Measurements from ENCODE around the gene OR1I1. TPM values are rescaled to one million over a fixed set of nuclear protein-coding genes. Genes with fewer than 3 reads are reported as not detected.

The OR1I1 gene
- polyA plus RNA-seq, 1 donor from 2014 or later, result not detected

DNA sequence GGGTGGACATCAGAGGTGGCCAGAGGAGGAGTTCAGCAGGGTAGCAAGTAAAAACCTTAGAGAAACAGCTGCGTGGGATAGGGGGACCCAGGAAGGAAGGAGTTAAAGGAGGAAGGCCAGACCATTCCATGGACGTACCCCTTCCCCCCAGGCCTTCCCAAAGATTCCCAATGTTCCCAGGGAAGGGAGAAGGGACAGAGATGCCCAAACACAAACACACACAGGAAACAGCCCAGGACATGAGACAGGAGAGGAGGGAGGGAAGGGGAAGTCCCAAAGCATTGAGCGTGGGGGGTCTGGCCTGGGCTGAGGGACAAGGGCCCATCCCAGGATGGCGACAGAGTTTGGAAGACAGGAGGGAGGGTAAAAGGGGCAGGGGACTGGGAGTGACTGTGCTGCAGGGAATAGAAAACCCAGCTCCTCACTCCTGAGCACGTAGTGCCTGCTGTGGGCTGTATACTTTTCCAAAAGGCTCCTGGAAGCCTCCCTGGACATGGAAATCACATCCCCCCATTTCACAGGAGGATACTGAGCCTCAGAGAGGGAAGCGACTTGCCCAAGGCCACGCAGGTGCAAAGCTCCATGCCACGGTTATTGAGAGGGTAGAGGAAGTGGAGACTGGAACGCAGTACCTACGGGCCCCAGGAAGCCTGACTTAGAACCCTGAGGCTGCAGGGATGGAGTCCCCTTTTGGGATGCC is 26.3 kb downstream of the OR1I1 start:
- H3K4me1 Mint-ChIP-seq, result peaks cover 0 to 7% (median 4%) of the 10 kb centered on the region in 3 donors
- no peak overlapping the region for H3K27ac Mint-ChIP-seq
- H3K36me3 Mint-ChIP-seq, result peaks cover 2% of the 10 kb centered on the region
- H3K4me3 Mint-ChIP-seq, result no peak overlapping the region
- H3K27me3 Mint-ChIP-seq, result peaks cover 28% of the 10 kb centered on the region
- H3K9me3 Mint-ChIP-seq, result peaks cover 9 to 17% (median 10%) of the 10 kb centered on the region in 3 donors

DNA sequence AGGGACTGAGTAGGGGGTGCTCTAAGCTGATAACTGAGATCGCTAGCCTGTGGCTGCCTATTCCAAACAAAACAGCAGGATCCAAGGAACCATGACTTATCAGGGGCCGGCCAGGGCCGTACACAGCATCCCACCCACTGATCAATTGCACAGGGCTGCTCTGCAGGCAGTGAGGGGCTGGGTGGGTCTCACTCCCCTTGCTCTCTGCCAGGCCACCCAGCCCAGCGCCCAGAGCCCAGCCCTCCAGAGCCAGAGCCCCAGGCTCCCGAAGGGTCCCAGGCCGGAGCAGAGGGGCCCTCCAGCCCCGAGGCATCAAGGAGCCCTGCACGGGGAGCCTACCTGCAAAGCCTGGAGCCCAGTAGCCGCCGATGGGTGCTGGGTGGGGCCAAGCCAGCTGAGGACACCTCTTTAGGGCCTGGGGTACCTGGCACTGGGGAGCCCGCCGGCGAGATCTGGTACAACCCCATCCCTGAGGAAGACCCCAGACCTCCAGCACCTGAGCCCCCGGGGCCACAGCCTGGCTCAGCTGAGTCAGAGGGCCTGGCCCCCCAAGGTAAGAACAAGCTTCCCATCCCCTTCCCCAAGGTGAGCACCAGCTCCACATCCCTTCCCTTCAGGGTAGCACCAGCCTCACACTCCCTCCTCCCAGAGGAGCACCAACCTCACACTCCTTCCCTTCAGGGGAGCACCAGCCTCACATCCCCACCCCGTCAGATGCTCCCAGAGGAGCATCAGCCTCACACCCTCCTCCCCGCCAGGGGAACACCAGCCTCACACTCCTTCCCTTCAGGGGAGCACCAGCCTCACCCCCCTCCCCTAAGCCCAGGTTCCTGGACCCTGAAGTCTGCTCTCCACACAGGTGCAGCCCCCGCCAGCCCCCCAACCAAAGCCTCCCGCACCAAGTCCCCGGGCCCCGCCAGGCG is 27.1 kb downstream of the OR1I1 start:
- H3K4me1 Mint-ChIP-seq, result peaks cover 0 to 7% (median 4%) of the 10 kb centered on the region in 3 donors

DNA sequence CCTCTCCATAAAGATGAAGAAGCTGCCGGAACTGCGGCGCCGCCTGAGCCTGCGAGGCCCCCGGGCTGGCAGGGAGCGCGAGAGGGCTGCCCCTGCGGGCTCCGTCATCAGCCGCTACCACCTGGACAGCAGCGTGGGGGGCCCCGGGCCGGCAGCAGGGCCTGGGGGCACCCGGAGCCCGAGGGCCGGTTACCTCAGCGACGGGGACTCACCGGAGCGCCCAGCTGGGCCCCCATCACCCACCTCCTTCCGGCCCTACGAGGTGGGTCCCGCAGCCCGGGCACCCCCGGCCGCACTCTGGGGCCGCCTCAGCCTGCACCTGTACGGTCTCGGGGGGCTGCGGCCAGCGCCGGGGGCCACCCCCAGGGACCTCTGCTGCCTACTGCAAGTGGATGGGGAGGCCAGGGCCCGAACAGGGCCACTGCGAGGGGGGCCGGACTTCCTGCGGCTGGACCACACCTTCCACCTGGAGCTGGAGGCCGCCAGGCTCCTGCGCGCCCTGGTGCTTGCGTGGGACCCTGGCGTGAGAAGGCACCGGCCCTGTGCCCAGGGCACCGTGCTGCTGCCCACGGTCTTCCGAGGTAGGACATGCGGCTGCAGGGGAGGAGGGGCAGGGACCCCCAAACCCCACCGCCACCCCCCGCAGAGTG is 27.9 kb downstream of the OR1I1 start:
- H3K9me3 Mint-ChIP-seq, result peaks cover 0 to 4% (median 2%) of the 10 kb centered on the region in 3 donors
- peaks cover 2% of the 10 kb centered on the region for H3K36me3 Mint-ChIP-seq
- H3K4me3 Mint-ChIP-seq, result no peak overlapping the region
- H3K4me1 Mint-ChIP-seq, result peaks cover 0 to 7% (median 4%) of the 10 kb centered on the region in 3 donors
- H3K27ac Mint-ChIP-seq, result no peak overlapping the region
- H3K27me3 Mint-ChIP-seq, result peaks cover 28% of the 10 kb centered on the region

More for the DNA sequence above, 27.1 kb downstream of the OR1I1 start:
- H3K27ac Mint-ChIP-seq, result no peak overlapping the region
- H3K36me3 Mint-ChIP-seq, result peaks cover 2% of the 10 kb centered on the region
- no peak overlapping the region for H3K4me3 Mint-ChIP-seq
- peaks cover 4 to 12% (median 7%) of the 10 kb centered on the region in 3 donors for H3K9me3 Mint-ChIP-seq
- peaks cover 28% of the 10 kb centered on the region for H3K27me3 Mint-ChIP-seq

DNA sequence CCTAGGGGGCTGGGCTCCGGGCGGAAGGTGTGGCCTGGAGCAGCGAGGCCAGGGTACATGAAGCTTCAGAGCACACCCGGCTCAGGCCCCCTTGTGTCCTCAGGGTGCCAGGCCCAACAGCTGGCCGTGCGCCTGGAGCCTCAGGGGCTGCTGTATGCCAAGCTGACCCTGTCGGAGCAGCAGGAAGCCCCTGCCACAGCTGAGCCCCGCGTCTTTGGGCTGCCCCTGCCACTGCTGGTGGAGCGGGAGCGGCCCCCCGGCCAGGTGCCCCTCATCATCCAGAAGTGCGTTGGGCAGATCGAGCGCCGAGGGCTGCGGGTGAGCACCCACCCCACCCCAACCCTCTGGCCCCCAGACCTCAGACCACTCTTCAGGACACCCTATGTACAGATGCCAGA is 28.4 kb downstream of the OR1I1 start:
- peaks cover 0 to 7% (median 4%) of the 10 kb centered on the region in 3 donors for H3K4me1 Mint-ChIP-seq

DNA sequence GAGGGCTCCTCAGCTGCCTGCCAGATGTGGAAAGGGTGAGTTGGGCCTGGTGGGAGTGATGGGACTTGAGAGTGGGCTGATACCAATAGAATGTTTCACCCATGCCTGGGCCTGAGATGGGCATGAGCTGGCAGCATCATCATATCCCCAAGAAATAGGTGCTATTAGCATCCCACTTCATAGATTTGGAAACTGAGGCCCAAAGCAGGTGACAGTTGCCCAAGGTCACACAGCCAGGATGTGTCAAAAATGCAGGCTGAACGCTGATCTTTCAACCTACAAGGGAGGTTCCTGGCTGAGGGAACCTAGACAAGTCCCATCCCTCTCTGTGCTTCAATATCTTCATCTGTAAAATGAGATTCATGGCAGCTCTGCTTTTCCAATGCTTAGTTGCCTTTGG is 29.7 kb downstream of the OR1I1 start:
- Mint-ChIP-seq H3K4me3 (no peak overlapping the region), H3K27me3 (peaks cover 15% of the 10 kb centered on the region), H3K4me1 (peaks cover 0 to 4% (median 2%) of the 10 kb centered on the region in 3 donors), H3K9me3 (peaks cover 0 to 2% (median 0%) of the 10 kb centered on the region in 3 donors), H3K27ac (peak overlapping the region in 2 of 3 donors; percentile 23 to 82), H3K36me3 (no peaks in the 10 kb centered on the region)

More for the DNA sequence above, 28.4 kb downstream of the OR1I1 start:
- Mint-ChIP-seq H3K4me3 (no peak overlapping the region), H3K27ac (no peak overlapping the region), H3K9me3 (peaks cover 0 to 2% (median 0%) of the 10 kb centered on the region in 3 donors), H3K27me3 (peaks cover 26% of the 10 kb centered on the region), H3K36me3 (peaks cover 2% of the 10 kb centered on the region)

GRCh38 chr19:15112385-15112784 is 30.4 kb downstream of the OR1I1 start:
- Mint-ChIP-seq H3K27me3 (peaks cover 13% of the 10 kb centered on the region), H3K9me3 (no peaks in the 10 kb centered on the region), H3K4me1 (peaks cover 0 to 4% (median 2%) of the 10 kb centered on the region in 3 donors), H3K27ac (peak overlapping the region in 1 of 3 donors; percentile 23), H3K4me3 (no peak overlapping the region), H3K36me3 (no peaks in the 10 kb centered on the region)

- Mint-ChIP-seq H3K9me3 (no peaks in the 10 kb centered on the region), H3K4me1 (no peaks in the 10 kb centered on the region), H3K27ac (no peak overlapping the region), H3K4me3 (no peak overlapping the region), H3K27me3 (peaks cover 4% of the 10 kb centered on the region), H3K36me3 (peaks cover 2% of the 10 kb centered on the region)
Measured at GRCh38 chr19:15113245-15114152, 31.5 kb downstream of the OR1I1 start.

DNA sequence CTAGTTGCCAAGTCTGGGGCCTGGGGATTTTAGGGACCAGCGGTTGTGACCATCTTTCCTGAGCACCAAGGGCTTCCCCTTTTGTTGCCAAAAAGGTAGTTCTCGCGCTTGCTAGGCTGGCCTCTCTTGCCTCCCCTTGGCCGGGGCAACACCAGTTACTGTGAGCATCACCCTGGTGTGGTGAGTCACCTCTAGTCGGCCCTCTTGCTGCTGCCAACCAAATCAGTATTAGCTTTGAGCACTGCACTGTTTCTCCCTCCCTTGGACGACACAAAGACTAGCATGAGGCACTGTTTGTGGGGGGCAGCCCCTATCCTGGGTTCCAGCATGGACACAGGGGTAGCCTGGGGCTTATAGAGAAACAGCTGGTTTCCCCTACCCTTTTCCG is 32.1 kb downstream of the OR1I1 start:
- H3K36me3 Mint-ChIP-seq, result peaks cover 2% of the 10 kb centered on the region
- peaks cover 2% of the 10 kb centered on the region for H3K27me3 Mint-ChIP-seq
- no peak overlapping the region for H3K27ac Mint-ChIP-seq
- no peaks in the 10 kb centered on the region for H3K4me1 Mint-ChIP-seq
- no peaks in the 10 kb centered on the region for H3K9me3 Mint-ChIP-seq
- H3K4me3 Mint-ChIP-seq, result no peak overlapping the region

- Mint-ChIP-seq H3K27me3 (no peaks in the 10 kb centered on the region), H3K27ac (no peak overlapping the region), H3K36me3 (peaks cover 2% of the 10 kb centered on the region), H3K4me3 (no peak overlapping the region), H3K4me1 (no peaks in the 10 kb centered on the region), H3K9me3 (no peaks in the 10 kb centered on the region)
Measured at GRCh38 chr19:15115080-15115479, 33.1 kb downstream of the OR1I1 start.

DNA sequence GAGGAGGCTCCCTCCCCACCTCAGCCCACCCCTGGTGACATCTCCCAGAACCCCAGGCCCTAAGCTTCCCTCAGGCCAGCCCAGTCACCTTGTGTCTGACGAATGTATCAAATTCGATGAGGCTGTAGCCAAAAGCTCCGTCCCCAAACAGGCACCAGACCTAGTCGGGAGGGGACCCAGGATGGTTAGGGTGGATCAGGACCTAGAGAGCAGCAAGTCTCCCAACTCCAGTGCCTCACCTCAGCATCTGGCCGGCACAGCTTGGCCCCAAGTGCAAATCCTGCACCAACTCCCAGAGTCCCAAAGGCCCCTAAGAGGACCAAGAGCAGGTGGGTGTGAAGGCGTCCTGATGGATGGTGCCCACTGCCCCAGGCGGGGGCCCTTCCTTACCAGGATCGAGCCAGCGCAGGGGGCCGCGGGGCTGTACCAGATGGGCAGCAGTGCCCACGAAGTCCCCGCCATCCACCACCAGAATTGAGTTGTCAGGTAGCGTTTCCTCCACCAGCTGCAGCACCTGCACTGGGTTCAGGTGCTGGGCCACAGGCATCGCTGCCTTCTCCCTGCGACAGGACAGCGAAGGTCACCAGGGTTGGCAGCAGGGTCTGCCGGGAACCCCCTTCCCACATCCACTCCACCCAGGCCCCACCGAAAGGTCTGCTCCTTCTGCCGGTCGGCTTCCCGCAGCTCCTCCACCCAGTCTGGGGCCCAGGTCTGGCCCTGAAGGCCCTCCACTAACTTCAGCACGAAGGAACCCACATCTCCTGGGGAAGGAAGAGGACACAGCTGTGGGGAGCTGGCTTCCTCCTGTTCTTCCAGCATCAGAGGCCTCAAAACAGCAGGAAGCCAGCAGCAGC is 34.0 kb downstream of the OR1I1 start:
- Mint-ChIP-seq H3K27ac (no peak overlapping the region), H3K36me3 (peaks cover 3% of the 10 kb centered on the region), H3K4me1 (peaks cover 0 to 5% (median 1%) of the 10 kb centered on the region in 3 donors), H3K9me3 (no peaks in the 10 kb centered on the region), H3K4me3 (no peak overlapping the region), H3K27me3 (no peaks in the 10 kb centered on the region)

DNA sequence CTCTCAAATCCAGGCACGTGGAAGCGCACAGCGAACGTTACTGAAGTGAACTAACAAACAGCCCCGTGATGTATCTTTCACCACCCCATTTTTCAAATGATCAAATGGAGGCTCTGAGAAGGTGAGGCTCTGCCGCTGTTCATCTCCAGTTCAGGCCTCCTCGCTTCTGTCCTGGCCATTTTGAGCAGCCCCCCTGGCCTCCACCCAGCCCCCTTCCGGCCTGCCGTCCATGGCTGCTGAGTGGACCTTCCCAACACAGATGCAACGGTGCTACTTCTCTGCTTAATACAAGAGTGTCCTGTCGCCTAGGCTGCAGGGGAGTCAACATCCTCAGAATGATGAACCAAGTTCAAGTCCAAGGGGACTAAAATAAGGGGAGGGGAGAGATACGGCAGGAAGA is 34.8 kb downstream of the OR1I1 start:
- Mint-ChIP-seq H3K36me3 (peaks cover 7% of the 10 kb centered on the region), H3K27ac (no peak overlapping the region), H3K4me3 (peak overlapping the region in 1 of 4 donors; percentile 26), H3K9me3 (no peaks in the 10 kb centered on the region), H3K27me3 (no peaks in the 10 kb centered on the region), H3K4me1 (peaks cover 0 to 5% (median 1%) of the 10 kb centered on the region in 3 donors)

- peaks cover 0 to 5% (median 1%) of the 10 kb centered on the region in 3 donors for H3K4me1 Mint-ChIP-seq
- no peak overlapping the region for H3K27ac Mint-ChIP-seq
- no peaks in the 10 kb centered on the region for H3K27me3 Mint-ChIP-seq
- H3K9me3 Mint-ChIP-seq, result no peaks in the 10 kb centered on the region
- H3K36me3 Mint-ChIP-seq, result peaks cover 7% of the 10 kb centered on the region
- H3K4me3 Mint-ChIP-seq, result peak overlapping the region in 1 of 4 donors; percentile 35
Measured at GRCh38 chr19:15118248-15118647, 36.2 kb downstream of the OR1I1 start.

GRCh38 chr19:15118789-15119494 is 36.9 kb downstream of the OR1I1 start:
- peaks cover 7% of the 10 kb centered on the region for H3K36me3 Mint-ChIP-seq
- H3K4me1 Mint-ChIP-seq, result peaks cover under 1 to 9% (median 1%) of the 10 kb centered on the region in 3 donors
- H3K27ac Mint-ChIP-seq, result no peak overlapping the region
- H3K9me3 Mint-ChIP-seq, result no peaks in the 10 kb centered on the region
- no peaks in the 10 kb centered on the region for H3K27me3 Mint-ChIP-seq
- peak overlapping the region in 1 of 4 donors; percentile 35 for H3K4me3 Mint-ChIP-seq
